Astrocyte (in vitro differentiated cells and primary cell): ENCODE measurements around the gene FARS2.

Source experiments
- CTCF ChIP-seq: IDR thresholded peaks from 2 replicates; pipeline ENCODE4 v1.5.1; 2011; ENCODE audit warnings: low read depth, mild to moderate bottlenecking, inconsistent platforms, low read length, moderate library complexity; ENCODE audit not compliant: insufficient read depth
- EZH2 ChIP-seq: IDR thresholded peaks from 2 replicates; pipeline ENCODE4 v1.6.1; 2012; ENCODE audit warnings: mild to moderate bottlenecking, low read length, inconsistent platforms; ENCODE audit not compliant: insufficient read depth

DNA sequence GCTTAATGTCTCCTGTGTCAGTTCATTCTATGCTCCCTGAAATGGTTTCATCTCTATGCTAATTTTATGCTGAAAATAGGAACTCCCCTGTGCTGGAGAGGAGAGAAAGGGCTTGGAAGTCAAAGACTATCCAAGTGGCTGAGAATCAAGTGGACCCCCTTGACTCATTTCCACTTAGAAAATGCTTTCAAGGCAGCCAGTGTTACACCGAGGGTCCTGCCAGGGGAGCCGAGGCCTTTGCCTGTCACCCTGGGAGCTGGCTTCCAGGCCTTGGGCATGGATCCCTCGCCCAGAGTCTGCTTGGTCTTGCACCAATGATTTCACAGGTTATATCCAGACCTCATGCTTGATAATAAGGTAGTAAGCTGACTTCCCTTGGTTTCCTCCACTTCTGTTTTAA lies 402.8 kb downstream of the FARS2 start:
- TF ChIP-seq CTCF (no peak), EZH2 (no peak)
